Esophagus squamous epithelium (tissue), 4 donors: Measurements from ENCODE around the gene ABCB10.

ENCODE experiments used
- CTCF ChIP-seq, 6 experiments: fragments of 450-650 bp in 4 of 6; fragments of 200-600 bp in 2 of 6; sonication (generic) in 2 of 6; IDR thresholded peaks; one replicate each; pipeline ENCODE4 v1.5.1; 2016 to 2019; ENCODE audit warnings: antibody characterized with exemption in 6 of 6, mild to moderate bottlenecking in 4 of 6, moderate library complexity in 4 of 6
- POLR2A ChIP-seq, 4 donors: fragments of 450-650 bp; IDR thresholded peaks; one replicate each; pipeline ENCODE4 v1.6.1; 2017; ENCODE audit warnings: antibody characterized with exemption in 4 of 4, mild to moderate bottlenecking in 4 of 4, moderate library complexity in 3 of 4

- TF ChIP-seq POLR2A (IDR thresholded peaks at IDR 0.05) (no peak), CTCF (IDR thresholded peaks at IDR 0.05) (no peak)
Observed at GRCh38 chr1:229570305-229570704, 11.8 kb upstream of the ABCB10 start.
